ENCODE results near the gene ARL4C.

ARL4C gene

DNA sequence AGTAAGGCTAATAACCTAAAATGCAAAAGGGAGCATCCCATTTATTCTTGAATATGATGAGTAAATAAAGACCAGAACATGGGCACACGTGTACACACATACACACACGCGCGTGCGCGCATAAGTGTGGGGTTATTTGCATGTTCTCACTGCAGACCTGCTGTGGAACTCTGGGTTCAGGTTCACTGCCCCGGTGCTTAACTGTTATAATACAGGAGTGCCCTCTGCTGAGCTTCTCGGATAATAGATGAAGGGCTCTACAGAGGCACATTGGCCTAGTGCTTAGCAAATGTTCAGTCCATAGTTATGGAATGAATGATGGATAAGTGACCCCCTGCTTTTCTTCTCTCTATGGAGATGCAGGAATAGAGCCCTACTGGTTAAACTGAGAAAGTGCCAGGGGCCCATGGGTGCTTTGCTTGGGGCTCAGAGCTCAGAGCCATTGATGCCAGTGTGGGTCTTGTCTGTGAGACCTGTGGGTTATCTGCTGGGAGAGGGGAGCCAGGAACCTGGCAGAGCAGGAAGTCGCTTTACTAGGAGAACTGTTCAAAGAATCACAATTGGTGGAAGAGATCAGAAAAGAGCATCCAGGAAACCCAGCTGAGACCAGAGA lies 3.6 kb upstream of the ARL4C start:
- DNase-seq (ENCODE audit: low read depth, low spot score), result peak; percentile 71

DNA sequence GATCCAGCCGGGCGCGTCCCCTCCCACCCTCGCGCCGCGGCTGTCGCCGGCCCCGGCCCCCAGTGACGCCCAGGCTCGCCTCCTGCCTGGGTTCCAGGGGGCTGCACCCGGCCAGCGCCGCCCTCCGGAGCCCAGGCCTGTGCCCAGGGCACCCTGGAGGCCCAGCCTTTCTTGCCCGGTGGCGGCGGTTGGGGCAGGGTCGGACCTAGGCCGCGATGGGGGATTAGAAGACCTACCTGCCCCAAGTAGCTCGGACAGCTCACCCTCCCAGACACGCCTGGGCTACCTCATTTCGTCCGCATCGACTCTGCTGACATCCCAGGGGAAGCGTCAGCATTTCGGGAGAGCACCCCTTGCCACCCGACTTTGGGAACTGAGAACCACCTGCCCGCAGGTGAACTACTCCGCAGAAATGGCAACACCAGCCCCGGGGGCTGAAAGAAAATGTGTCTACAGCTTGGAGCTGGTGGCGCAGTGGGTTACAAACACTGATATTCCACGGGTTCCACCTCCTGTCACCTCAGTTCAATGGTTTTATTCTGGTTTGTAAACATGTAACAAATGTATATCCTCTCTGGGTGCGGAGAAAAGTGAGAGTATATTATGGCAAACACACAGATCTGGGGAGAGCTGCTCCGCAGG lies 834 bp upstream of the ARL4C start:
- no peak for DNase-seq (ENCODE audit: low read depth, low spot score)

DNA sequence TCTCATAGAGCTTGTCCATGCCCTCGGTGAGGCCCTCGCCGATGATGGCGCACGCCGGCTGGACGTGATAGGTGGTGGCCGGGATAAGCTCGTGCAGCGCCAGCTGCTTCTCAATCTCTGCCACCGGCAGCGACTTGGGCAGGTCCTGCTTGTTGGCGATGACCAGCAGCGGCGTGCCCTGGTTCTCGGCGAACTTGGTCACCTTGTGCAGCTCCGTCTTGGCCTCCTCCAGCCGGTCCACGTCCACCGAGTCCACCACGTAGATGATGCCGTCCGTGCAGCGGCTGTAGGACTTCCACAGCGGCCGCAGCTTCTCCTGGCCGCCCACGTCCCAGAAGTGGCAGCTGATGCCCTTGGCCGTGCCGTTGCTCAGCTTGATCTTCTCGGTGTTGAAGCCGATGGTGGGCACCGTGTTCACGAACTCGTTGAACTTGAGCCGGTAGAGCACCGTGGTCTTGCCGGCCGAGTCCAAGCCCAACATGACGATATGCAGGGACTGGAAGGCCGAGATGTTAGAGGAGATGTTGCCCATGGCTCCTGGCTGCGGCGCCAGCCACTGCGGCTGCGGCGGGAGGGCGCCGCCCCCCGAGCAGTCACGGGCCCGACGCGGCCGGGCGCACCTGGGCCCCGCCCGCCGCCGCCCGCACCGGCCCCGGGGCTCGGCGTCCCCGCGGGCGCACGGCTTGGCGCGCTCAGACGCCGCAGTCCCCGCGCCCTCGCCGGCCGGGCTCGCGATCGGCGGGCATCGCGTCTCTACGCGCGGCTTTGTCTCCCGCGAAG lies 636 bp downstream of the ARL4C start:
- peak; percentile 82 for DNase-seq (ENCODE audit: low read depth, low spot score)

DNA sequence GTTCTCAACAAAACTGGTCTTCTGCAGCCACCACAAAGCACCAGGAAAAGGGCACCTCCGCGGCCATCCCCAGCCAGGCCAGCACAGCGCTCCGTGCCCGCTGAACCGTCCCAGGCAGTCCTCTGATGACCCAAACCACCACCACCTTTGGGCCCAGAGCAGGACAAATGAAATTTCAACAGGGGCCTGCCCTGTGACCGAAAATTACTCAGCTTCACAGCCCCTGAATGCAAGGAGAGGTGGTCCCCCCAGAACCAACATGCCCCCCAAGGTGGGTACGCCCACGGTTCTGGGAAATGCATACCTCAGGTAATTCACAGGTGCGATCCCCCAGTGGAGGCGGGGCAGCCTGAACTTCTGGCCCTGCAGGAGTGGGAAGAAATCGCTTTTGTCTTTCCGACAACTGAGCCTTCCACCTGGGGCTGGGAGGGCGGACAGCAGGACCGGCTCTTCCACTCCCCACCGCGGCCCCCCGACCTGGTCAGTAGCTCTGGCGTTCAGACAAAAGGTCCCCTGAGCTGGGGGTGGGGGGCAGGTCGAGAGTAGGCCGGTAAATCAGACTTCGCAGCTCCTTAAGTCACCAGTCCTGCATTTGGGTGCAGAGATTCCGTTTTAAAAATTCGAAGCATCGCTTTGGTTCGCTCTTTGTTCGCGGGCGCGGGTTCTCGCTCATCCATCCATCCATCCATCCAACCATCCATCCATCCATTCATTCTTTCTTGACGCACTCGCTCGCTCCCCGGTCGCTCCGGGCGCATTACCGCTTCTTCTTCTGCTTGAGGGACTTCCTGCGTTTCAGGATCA lies 1.4 kb downstream of the ARL4C start:
- peak; percentile 46 for DNase-seq (ENCODE audit: low read depth, low spot score)

DNA sequence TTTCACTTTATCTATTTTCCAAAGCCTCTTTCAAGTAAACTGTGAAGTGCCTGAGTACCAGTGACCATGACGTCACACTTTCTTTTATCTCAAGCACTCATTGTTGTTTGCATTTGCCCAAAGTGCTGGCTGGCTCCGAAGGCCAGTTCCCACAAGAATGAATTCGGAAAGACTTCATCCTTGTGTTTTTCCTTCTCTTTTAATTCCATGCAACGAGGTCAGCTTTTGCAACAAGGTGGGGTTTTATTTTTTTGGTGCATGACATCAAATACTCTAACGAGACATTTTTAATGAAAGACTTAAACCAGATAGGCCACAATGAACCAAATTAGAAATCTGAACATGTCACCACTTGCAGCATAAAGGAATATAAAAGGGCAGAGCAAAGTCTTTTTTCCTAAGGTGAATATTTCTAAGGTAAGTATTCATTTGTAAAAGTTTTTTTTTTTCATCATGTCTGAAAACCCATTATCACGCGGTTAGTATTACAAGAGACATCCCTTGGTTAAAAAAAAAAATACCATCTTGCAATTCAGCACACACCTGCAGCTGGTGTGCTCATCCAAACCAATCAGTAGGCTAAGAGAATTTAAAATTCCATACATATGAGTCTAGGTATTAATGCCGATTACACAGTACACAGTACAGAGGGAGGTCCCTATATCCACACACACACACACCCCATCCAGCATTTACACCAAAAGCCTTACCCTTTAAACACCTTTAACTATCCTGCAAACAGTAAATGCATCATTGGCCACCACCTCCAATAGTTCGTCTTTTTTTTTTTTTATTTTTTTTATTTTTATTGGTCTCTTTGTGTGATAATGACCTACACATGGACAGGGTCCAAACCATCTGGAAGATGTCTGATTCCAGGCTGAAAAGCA lies 2.3 kb downstream of the ARL4C start:
- DNase-seq (ENCODE audit: low read depth, low spot score), result peak; percentile 84

DNA sequence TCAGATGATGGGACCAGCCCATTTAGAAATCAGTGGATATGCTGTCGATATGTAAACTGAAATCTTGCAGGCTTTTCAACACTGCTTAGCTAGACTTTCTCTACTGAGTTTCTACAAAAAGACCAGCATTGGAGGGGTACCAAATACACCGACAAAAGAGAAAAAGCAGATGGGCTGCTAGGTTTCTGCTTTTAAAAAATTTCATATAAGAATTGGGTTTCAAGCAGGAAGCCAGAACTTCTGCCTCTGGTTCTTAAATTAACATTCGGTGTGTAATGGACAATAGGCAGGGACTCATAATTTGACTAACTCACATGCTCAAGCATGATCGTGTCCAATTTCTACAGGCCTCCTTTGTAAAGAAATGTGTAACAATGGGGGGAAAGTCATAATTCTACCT lies 3.1 kb downstream of the ARL4C start:
- DNase-seq (ENCODE audit: low read depth, low spot score), result peak; percentile 28

DNA sequence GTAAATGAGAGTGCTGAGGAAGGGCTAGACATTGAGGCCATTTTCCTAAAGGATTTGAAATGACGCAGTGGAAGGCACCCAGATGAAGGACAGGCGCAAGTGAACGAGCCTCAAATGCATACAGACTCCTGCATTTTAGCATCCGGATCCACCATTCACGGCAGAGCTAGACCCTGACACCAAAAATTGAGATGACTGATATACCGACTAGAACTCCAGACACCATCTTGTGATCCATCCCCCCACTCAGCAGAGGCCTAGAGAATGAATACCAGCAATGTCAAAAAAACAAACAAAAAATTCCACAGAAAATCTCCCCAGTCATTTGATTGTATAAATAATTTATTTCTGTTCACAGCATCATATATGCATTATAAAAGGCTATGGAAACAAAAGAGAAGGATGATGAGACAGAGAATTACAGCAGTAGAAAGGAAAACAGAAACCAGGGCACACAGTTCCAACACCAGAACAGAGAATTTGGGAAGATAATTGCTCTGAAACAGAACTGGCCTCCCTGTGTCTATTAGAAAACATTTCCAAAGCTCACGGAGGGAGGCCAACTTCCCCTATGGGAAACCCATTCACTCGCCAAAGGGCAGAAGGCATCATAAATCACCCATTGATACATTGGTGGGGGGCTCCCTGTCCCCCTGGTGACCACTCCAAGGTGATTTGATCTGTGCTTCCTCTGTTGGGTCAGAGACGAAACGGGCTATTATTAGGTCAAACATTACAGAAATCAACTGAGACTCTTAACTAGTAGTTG lies 4.0 kb downstream of the ARL4C start:
- DNase-seq (ENCODE audit: low read depth, low spot score), result peak; percentile 47

DNA sequence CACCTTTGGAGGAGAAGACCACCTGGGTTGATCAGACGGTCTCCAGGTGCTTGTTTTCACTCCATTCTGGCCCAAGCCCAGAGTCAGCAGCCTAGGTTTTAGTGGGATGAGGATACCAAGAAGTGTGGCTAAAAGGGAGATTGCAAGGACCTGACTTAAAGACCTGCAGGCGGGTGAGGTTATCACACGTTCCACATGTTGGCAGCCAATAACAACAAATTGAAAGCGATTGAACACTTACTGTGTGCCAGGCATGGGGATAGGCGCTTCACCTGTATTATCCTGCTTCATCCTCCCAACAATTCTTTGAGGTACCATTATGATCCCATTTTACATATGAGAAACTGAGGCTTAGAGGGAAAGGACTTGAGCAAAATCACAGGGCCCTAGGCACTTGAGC lies 5.0 kb downstream of the ARL4C start:
- DNase-seq (ENCODE audit: low read depth, low spot score), result peak; percentile 26

DNA sequence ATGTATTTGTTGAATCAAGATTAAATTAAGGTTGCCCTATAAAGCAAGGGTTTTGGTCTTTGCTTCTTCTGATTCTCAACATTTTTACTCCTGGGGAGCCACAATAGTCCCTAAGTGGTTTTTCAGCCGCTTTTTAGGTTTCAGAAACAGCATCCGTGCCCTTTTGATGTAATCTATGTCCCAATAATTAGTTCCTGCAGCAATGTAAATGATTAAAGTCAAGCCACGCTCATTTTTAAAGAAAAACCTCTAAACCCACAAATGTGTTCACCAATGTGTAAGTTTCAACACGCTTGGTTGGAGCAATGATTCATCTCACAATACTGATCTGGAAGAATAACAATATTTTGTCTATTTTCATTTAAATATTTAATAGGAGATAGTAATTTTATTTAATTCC lies 5.6 kb downstream of the ARL4C start:
- no peak for DNase-seq (ENCODE audit: low read depth, low spot score)

DNA sequence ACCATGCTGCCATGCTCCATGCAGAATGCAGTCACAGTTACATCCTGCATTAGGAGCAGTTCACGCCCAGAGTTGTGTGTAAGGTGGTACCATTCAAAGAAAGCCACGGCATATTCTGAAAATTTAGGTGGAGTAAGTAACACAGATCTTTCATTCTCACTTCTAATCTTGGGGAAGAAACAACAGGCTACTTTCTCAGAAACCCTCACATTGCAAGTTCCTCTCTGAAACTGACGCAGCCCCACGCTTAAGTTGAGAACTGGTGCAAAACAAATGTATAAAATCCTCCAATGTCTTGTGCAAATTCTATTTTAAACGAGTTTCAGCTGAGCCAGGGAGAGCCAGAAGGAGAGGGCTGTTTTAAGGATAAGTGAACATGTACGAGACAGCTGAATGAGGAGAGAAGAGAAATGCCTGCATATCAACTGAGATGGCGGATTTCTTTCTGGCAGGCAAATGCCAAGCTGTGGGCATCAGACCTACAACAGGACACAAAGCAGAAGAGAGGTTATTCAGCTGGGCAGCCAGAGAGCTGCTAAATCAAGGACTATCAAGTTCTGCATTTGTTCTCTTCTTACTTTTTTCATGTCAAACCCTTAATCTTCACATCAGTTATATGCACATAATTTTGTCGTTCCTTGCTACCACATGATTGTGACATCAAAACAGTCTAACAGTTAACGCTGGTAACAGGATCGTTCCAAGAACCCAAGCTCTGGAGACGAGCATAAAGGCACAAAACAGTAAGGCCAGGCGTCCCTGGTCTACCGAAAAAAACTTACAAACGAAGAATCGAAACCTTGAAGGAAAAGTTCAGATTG lies 6.4 kb downstream of the ARL4C start:
- DNase-seq (ENCODE audit: low read depth, low spot score), result peak; percentile 29

DNA sequence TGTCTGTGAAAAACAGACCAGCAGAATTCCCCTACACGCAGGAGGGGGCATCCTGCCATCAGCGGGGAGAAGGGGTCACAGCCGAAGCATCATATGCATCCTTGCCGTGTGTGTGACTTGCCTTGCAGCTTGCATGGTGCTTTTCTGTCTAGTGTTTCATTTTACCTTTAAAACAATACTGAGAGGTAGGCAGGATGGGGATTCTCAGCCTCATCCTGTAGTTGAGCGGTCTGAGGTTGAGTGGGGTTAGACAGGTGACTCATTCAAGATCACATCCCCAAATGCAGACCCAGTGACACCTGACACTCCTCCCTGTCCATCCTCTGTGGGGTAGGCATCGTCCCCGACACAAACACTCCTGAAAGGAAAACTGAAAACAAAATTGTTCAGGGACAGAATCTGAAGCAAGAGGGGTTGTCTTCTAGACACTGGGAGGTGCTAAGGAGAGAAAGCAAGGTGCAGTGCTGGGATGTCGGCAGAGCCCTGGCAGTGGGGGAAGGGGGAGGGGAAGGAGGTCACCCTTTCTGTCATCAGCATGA lies 7.9 kb downstream of the ARL4C start:
- DNase-seq (ENCODE audit: low read depth, low spot score), result peak; percentile 12

DNA sequence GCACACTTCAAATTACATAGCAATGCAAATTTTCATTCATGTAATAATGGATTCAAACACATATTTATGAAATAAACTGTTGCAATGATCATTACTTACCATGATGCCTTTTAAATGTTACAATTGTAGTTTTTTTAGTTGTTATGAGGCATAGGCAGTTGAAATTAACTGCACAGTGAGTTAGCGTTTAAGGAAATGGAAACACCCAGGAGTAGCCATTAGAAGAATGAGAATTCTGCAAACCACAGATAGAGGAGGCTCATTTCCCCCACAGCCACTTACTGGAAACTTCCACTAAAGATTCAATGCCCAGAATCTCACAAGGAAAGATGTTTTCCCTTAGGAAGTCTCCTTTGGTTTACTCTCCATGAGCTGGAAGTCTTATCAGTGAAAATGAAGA lies 8.4 kb downstream of the ARL4C start:
- DNase-seq (ENCODE audit: low read depth, low spot score), result no peak

DNA sequence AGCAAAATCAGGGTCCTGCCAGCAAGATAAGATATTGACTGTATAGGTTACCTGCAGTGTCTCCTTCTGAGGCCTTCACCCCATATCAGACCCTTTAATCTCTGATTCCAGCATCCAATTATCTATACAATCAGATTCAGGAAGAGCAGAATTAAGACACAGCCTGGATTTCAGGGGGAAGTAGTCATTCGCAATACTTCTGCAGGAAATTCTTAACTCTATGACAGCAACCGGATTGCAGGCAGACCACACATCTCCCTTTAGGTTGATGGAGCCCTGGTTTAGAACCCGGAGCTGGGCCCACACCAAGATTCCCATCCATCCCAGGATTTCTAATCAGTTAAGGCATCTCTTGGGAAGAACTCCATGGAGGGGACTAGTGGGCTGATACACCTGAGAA lies 9.5 kb downstream of the ARL4C start:
- DNase-seq (ENCODE audit: low read depth, low spot score), result no peak

DNA sequence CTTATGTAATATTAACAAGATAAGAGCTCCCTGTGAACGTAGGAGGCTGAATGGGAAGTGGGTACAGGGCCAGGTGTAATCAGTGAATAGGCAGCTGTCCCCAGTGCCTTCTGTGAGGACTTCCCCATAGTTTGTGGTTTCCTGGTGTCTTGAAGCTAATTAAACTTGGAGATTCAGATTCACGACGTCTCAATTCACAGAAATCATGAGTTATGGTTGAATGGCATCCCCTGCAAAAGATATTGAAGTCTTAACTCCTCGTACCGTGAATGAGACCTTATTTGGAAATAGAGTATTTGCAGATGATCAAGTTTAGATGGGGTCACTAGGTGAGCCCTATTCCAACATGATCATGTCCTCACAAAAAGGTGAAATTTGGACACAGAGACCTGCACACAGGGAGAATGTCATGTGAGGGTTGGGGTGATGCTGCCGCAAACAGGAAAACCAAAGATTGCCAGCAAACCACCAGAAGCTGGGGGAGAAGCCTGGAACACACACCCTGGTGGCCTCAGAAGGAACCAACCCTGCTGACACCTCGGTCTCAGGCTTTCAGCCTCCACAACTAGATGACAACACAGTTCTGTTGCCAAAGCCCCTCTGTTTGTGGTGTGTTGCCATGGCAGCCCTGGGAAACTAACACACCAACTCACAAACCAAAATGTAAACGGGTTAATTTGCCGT lies 13.2 kb downstream of the ARL4C start:
- peak; percentile 47 for DNase-seq (ENCODE audit: low read depth, low spot score)

DNA sequence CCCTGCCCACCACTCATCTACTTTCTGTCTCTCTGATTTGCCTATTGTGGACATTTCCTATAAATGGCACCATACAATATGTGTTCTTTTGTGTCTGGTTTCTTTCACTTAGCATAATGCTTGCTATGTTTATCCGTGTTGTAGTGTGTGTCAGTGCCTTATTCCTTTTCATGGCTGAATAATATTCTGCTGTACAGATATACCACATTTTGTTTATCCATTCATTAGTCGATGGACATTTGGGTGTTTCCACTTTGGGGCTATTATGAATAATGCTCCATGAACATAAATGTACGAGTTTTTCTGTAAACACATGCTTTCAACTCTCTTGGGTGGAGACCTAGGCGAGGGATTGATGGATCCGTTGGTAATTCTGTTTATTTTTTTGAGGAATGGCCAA lies 15.6 kb downstream of the ARL4C start:
- DNase-seq (ENCODE audit: low read depth, low spot score), result no peak

DNA sequence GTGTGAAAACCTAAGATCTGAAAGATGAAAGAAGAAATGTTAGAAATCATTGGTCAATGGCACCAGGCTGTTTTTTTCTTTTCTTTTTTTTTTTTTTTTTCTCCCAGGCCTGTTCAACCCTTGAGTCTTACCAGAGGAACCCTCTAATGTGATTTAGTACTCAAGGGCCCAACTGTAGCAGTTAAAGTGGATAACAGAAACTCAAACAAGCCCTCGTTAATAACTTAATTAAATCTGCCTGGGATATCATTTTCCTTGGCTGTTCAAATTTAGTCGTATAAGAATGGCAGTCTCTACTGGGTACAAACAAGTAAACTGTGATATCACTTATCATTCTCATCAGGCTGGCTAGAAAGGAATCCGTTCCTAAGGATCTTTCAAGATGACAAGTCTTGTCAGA lies 16.5 kb downstream of the ARL4C start:
- no peak for DNase-seq (ENCODE audit: low read depth, low spot score)

DNA sequence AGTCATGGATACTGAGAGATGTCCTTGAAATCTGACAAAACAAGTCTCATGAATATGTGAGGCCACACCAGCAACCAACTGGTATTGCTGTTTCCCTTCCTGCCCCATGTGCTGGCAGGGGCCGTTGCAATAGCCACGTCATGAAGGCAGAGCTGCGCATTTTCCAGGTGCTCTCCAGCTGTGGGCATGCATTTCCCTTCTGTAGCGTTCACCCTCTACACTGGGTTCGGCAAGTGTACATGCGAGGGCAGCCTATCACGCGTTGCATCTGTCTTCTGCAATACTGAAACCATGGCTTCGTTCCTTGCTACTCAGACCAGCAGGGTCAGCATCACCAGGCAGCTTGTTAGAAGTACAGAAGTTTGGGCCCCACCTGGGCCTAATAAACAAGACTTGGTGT lies 17.4 kb downstream of the ARL4C start:
- no peak for DNase-seq (ENCODE audit: low read depth, low spot score)

DNA sequence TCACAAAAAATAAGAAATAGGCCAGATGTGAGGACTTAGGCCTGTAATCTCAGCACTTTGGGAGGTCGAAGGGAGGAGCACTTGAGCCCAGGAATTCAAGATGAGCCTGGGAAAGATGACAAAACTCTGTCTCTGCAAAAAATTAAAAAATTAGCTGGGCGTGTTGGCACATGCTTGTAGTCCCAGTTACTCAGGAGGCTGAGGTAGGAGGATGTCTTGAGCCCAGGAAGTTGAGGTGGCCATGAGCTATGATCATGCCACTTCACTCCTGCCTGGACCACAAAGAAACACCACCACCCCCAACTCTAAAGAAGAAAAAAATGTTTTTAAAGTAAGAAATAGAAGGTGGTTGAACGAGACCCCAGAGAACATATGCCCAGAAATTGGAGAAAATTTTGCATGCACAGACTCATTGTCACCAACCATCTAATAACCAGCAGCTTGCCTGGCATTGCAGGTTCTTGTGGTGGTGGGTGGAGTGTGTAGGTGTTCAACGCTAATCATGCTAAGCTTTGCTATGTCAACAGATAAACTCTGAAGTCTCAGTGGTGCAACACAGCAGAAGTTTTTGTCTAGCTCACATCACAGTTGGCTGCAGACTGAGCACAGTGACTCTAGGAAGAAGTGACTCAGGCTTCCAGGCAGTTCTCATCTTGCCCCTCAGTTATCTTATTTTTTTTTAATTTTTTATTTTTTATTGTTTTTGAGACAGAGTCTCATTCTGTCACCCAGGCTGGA lies 18.6 kb downstream of the ARL4C start:
- no peak for DNase-seq (ENCODE audit: low read depth, low spot score)

All from astrocyte of the hippocampus (primary cell).